H54 (cell line): ENCODE measurements around the gene PMVK.

Source experiments
- DNase-seq: peaks from one replicate; pipeline ENCODE4 v3.0.0; 2011; ENCODE audit warnings: low spot score, mixed read lengths; ENCODE audit not compliant: insufficient read length
- FAIRE-seq: peaks from 3 replicates; lab custom pipeline; 2011; peaks lifted over from hg19 to GRCh38; lab: Jason Lieb, UNC
- POLR2A ChIP-seq: IDR thresholded peaks from 2 replicates; pipeline ENCODE4 v1.6.1; 2011; ENCODE audit warnings: low read depth, mild to moderate bottlenecking, low read length

Gene PMVK

GRCh38 chr1:154906621-154907081, 29.9 kb downstream of the PMVK start:
- TF ChIP-seq POLR2A = no peak
- FAIRE-seq (no peak), DNase-seq (no peak)

GRCh38 chr1:154902938-154903566, 33.5 kb downstream of the PMVK start:
- FAIRE-seq (no peak), DNase-seq (no peak)
- no peak for TF ChIP-seq POLR2A

- FAIRE-seq = no peak
- DNase-seq = no peak
- TF ChIP-seq POLR2A = no peak
These were observed 34.9 kb downstream of the PMVK start for GRCh38 chr1:154901591-154901990.

GRCh38 chr1:154899041-154899440, 37.5 kb downstream of the PMVK start:
- FAIRE-seq = no peak
- DNase-seq = no peak
- no peak for TF ChIP-seq POLR2A

- DNase-seq (no peak), FAIRE-seq (no peak)
- no peak for TF ChIP-seq POLR2A
These were observed 39.7 kb downstream of the PMVK start for GRCh38 chr1:154896771-154897286.

- FAIRE-seq (no peak), DNase-seq (no peak)
- no peak for TF ChIP-seq POLR2A
These were observed 40.7 kb downstream of the PMVK start for GRCh38 chr1:154895798-154896197.

- DNase-seq (no peak), FAIRE-seq (no peak)
- no peak for TF ChIP-seq POLR2A
These were observed 45.1 kb downstream of the PMVK start for GRCh38 chr1:154891452-154891851.

- no peak for TF ChIP-seq POLR2A
- no peak for DNase-seq
- FAIRE-seq = no peak
These were observed 47.8 kb downstream of the PMVK start for GRCh38 chr1:154888757-154889156.

GRCh38 chr1:154886281-154887015, 50.1 kb downstream of the PMVK start:
- no peak for FAIRE-seq
- no peak for TF ChIP-seq POLR2A
- no peak for DNase-seq

GRCh38 chr1:154884869-154885701, 51.4 kb downstream of the PMVK start:
- TF ChIP-seq POLR2A = no peak
- FAIRE-seq (no peak), DNase-seq (no peak)

- TF ChIP-seq POLR2A = no peak
- no peak for FAIRE-seq
- no peak for DNase-seq
These were observed 52.3 kb downstream of the PMVK start for GRCh38 chr1:154883919-154884868.

- FAIRE-seq (no peak), DNase-seq (no peak)
- no peak for TF ChIP-seq POLR2A
These were observed 54.5 kb downstream of the PMVK start for GRCh38 chr1:154881820-154882535.
